WTC11 (cell line): ENCODE measurements around the gene CCBE1.

ENCODE experiments used
- NR2C2 ChIP-seq: sonication (generic); formaldehyde crosslinking; IDR thresholded peaks from 2 replicates; pipeline ENCODE4 v1.8.0; 2022; ENCODE audit warnings: mild to moderate bottlenecking, missing genetic modification reagents
- ZNF138 ChIP-seq: sonication (generic); formaldehyde crosslinking; conservative IDR thresholded peaks from 2 replicates; pipeline ENCODE4 v1.8.1; 2022; ENCODE audit warnings: mild to moderate bottlenecking, moderate library complexity, missing genetic modification reagents
- ZNF219 ChIP-seq: sonication (generic); formaldehyde crosslinking; IDR thresholded peaks from 2 replicates; pipeline ENCODE4 v1.8.0; 2023; ENCODE audit warnings: missing genetic modification reagents, mild to moderate bottlenecking, borderline replicate concordance
- ZNF396 ChIP-seq: fragments of 250-450 bp; sonication (Bioruptor Pico); IDR thresholded peaks from 2 replicates; pipeline ENCODE4 v1.8.0; 2021; ENCODE audit warnings: mild to moderate bottlenecking, moderate library complexity, borderline replicate concordance
- ZNF423 ChIP-seq: fragments of 250-450 bp; sonication (Bioruptor Pico); IDR thresholded peaks from 2 replicates; pipeline ENCODE4 v2.1.2; 2022; ENCODE audit warnings: mild to moderate bottlenecking, moderate library complexity
- TF ChIP-seq, protein P1 (sequence below): sonication (generic); formaldehyde crosslinking; IDR thresholded peaks from 2 replicates; pipeline ENCODE4 v1.8.1; 2023; ENCODE audit warnings: mild to moderate bottlenecking, missing genetic modification reagents, borderline replicate concordance
- TF ChIP-seq, protein P2 (sequence below): fragments of 200-600 bp; IDR thresholded peaks from 2 replicates; pipeline ENCODE4 v1.8.0; 2022; ENCODE audit warnings: antibody characterized with exemption

DNA sequence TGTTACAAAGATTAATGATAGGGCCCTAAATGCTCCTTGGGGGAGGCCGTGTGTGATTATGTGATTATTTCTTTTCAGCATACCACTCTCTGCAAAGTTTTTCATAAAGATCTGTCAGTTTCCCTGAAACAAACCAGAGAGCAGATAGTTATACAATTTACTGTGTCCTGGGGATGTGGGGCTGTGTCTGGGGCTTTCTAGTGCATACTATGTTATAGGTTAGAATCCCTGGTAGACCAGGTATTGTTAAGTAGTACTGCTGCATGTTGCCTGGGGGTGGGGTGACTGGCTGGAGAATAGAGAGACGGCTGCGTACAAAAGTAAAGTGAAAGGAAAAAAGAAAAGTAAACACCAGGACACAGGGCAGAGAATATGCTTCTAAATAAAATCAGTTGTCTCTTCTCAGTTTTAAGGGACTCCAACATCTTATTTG lies 3.3 kb upstream of the CCBE1 start:
- TF ChIP-seq NR2C2 (CRISPR knock-in tag) = no peak
- TF ChIP-seq ZNF423 (CRISPR knock-in tag) = no peak
- TF ChIP-seq ZNF219 (CRISPR knock-in tag) = no peak
- TF ChIP-seq, protein P1, sequence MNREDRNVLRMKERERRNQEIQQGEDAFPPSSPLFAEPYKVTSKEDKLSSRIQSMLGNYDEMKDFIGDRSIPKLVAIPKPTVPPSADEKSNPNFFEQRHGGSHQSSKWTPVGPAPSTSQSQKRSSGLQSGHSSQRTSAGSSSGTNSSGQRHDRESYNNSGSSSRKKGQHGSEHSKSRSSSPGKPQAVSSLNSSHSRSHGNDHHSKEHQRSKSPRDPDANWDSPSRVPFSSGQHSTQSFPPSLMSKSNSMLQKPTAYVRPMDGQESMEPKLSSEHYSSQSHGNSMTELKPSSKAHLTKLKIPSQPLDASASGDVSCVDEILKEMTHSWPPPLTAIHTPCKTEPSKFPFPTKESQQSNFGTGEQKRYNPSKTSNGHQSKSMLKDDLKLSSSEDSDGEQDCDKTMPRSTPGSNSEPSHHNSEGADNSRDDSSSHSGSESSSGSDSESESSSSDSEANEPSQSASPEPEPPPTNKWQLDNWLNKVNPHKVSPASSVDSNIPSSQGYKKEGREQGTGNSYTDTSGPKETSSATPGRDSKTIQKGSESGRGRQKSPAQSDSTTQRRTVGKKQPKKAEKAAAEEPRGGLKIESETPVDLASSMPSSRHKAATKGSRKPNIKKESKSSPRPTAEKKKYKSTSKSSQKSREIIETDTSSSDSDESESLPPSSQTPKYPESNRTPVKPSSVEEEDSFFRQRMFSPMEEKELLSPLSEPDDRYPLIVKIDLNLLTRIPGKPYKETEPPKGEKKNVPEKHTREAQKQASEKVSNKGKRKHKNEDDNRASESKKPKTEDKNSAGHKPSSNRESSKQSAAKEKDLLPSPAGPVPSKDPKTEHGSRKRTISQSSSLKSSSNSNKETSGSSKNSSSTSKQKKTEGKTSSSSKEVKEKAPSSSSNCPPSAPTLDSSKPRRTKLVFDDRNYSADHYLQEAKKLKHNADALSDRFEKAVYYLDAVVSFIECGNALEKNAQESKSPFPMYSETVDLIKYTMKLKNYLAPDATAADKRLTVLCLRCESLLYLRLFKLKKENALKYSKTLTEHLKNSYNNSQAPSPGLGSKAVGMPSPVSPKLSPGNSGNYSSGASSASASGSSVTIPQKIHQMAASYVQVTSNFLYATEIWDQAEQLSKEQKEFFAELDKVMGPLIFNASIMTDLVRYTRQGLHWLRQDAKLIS (CRISPR knock-in tag) = no peak
- TF ChIP-seq, protein P2, sequence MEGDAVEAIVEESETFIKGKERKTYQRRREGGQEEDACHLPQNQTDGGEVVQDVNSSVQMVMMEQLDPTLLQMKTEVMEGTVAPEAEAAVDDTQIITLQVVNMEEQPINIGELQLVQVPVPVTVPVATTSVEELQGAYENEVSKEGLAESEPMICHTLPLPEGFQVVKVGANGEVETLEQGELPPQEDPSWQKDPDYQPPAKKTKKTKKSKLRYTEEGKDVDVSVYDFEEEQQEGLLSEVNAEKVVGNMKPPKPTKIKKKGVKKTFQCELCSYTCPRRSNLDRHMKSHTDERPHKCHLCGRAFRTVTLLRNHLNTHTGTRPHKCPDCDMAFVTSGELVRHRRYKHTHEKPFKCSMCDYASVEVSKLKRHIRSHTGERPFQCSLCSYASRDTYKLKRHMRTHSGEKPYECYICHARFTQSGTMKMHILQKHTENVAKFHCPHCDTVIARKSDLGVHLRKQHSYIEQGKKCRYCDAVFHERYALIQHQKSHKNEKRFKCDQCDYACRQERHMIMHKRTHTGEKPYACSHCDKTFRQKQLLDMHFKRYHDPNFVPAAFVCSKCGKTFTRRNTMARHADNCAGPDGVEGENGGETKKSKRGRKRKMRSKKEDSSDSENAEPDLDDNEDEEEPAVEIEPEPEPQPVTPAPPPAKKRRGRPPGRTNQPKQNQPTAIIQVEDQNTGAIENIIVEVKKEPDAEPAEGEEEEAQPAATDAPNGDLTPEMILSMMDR = no peak
- TF ChIP-seq ZNF138 (CRISPR knock-in tag) = no peak
- TF ChIP-seq ZNF396 (CRISPR knock-in tag) = no peak
